H9 (cell line): Measurements from ENCODE around the gene MPST. TPM values are rescaled to one million over a fixed set of nuclear protein-coding genes. Genes with fewer than 3 reads are reported as not detected.
"Not testable (repeated sequence)": the region's sequence is repeated elsewhere in the genome, so short reads cannot be mapped to it uniquely, and the experiment has no call there.

Experiments used
- DNase-seq: peaks from one replicate; pipeline ENCODE4 v3.0.0-alpha.2; 2017
- H2AFZ ChIP-seq: one replicate; pipeline ENCODE4 v1.6.1; 2013; ENCODE audit warnings: mild to moderate bottlenecking, low read length, control low read depth, moderate library complexity
- H2AK5ac ChIP-seq: 2 replicates; pipeline ENCODE4 v1.6.1; 2013; ENCODE audit warnings: low read length, control low read depth, mixed read lengths; ENCODE audit not compliant: insufficient read length
- H2BK120ac ChIP-seq: one replicate; pipeline ENCODE4 v1.6.1; 2013; ENCODE audit warnings: low read depth, mild to moderate bottlenecking, low read length, control low read depth, inconsistent platforms; ENCODE audit not compliant: poor library complexity, severe bottlenecking
- H2BK12ac ChIP-seq: 2 replicates; pipeline ENCODE4 v1.6.1; 2013; ENCODE audit warnings: low read length, control low read depth, mixed read lengths, low read depth; ENCODE audit not compliant: insufficient read length
- H2BK15ac ChIP-seq: 2 replicates; pipeline ENCODE4 v1.6.1; 2013; ENCODE audit warnings: low read depth, low read length, control low read depth
- H2BK20ac ChIP-seq: one replicate; pipeline ENCODE4 v1.6.1; 2013; ENCODE audit warnings: low read depth, mild to moderate bottlenecking, low read length, control low read depth, inconsistent platforms; ENCODE audit not compliant: poor library complexity, severe bottlenecking
- H2BK5ac ChIP-seq: 2 replicates; pipeline ENCODE4 v1.6.1; 2013; ENCODE audit warnings: low read length, control low read depth, mixed read lengths; ENCODE audit not compliant: insufficient read length
- H3K14ac ChIP-seq: 2 replicates; pipeline ENCODE4 v1.6.1; 2013; ENCODE audit warnings: low read length, control low read depth; ENCODE audit not compliant: insufficient read depth
- H3K18ac ChIP-seq: 2 replicates; pipeline ENCODE4 v1.6.1; 2013; ENCODE audit warnings: low read depth, mild to moderate bottlenecking, mixed read lengths, low read length, control low read depth; ENCODE audit not compliant: insufficient read length
- H3K23ac ChIP-seq: 2 replicates; pipeline ENCODE4 v1.6.1; 2013; ENCODE audit warnings: low read length, control low read depth, mixed read lengths, low read depth; ENCODE audit not compliant: insufficient read length
- H3K23me2 ChIP-seq: 2 replicates; pipeline ENCODE4 v1.6.1; 2013; ENCODE audit warnings: low read depth, mild to moderate bottlenecking, mixed read lengths, low read length, control low read depth; ENCODE audit not compliant: insufficient read length, poor library complexity, severe bottlenecking
- H3K27ac ChIP-seq: 2 replicates; pipeline ENCODE4 v1.5.1; 2013; ENCODE audit warnings: low read length, control low read depth, mixed read lengths, low read depth; ENCODE audit not compliant: insufficient read length
- H3K27me3 ChIP-seq: 2 replicates; pipeline ENCODE4 v1.6.1; 2013; ENCODE audit warnings: low read length, control low read depth, inconsistent platforms; ENCODE audit not compliant: insufficient read depth
- H3K4ac ChIP-seq: 2 replicates; pipeline ENCODE4 v1.6.1; 2013; ENCODE audit warnings: low read depth, mild to moderate bottlenecking, control low read depth, inconsistent platforms, low read length, moderate library complexity
- H3K4me1 ChIP-seq: 2 replicates; pipeline ENCODE4 v1.6.1; 2013; ENCODE audit warnings: low read length, control low read depth, inconsistent platforms; ENCODE audit not compliant: insufficient read depth
- H3K4me2 ChIP-seq: 2 replicates; pipeline ENCODE4 v1.6.1; 2013; ENCODE audit warnings: low read length, control low read depth, mixed read lengths; ENCODE audit not compliant: insufficient read length, insufficient read depth
- H3K56ac ChIP-seq: 2 replicates; pipeline ENCODE4 v1.6.1; 2013; ENCODE audit warnings: low read depth, mild to moderate bottlenecking, mixed read lengths, low read length, control low read depth; ENCODE audit not compliant: insufficient read length
- H3K79me1 ChIP-seq: 2 replicates; pipeline ENCODE4 v1.6.1; 2013; ENCODE audit warnings: low read depth, mild to moderate bottlenecking, moderate library complexity, low read length, control low read depth, inconsistent platforms; ENCODE audit not compliant: insufficient read depth, poor library complexity, severe bottlenecking
- H3K79me2 ChIP-seq: 2 replicates; pipeline ENCODE4 v1.6.1; 2013; ENCODE audit warnings: low read length, control low read depth, inconsistent platforms; ENCODE audit not compliant: insufficient read depth
- H3K9ac ChIP-seq: 2 replicates; pipeline ENCODE4 v1.6.1; 2013; ENCODE audit warnings: low read length, control low read depth, mixed read lengths; ENCODE audit not compliant: insufficient read length; ENCODE audit errors: extremely low read depth
- H3K9me3 ChIP-seq: one replicate; pipeline ENCODE4 v1.6.1; 2013; ENCODE audit warnings: low read depth, low read length, inconsistent platforms; ENCODE audit not compliant: control insufficient read depth
- H3T11ph ChIP-seq: one replicate; pipeline ENCODE4 v1.6.1; 2013; ENCODE audit warnings: mild to moderate bottlenecking, low read length, control low read depth, inconsistent platforms
- H4K20me1 ChIP-seq: one replicate; pipeline ENCODE4 v1.6.1; 2013; ENCODE audit not compliant: control insufficient read depth, insufficient read length, insufficient read depth
- H4K5ac ChIP-seq: 2 replicates; pipeline ENCODE4 v1.6.1; 2013; ENCODE audit warnings: low read depth, mild to moderate bottlenecking, mixed read lengths, low read length, control low read depth; ENCODE audit not compliant: insufficient read length
- H4K8ac ChIP-seq: replicated peaks from 2 replicates; pipeline ENCODE4 v1.6.1; 2013; ENCODE audit warnings: low read length, control low read depth, mixed read lengths, low read depth; ENCODE audit not compliant: insufficient read length
- H4K91ac ChIP-seq: 2 replicates; pipeline ENCODE4 v1.6.1; 2013; ENCODE audit warnings: low read depth, mild to moderate bottlenecking, moderate library complexity, mixed read lengths, low read length, control low read depth; ENCODE audit not compliant: insufficient read length
- H3K27ac Mint-ChIP-seq, 3 experiments: 2 replicates in 2 of 3; 3 replicates in 1 of 3; pipeline ENCODE4 v1.8.0; 2020 to 2021; ENCODE audit warnings: mixed read lengths in 3 of 3, mild to moderate bottlenecking in 1 of 3, moderate library complexity in 1 of 3
- H3K27me3 Mint-ChIP-seq: 2 replicates; pipeline ENCODE4 v1.8.0; 2021; ENCODE audit warnings: low read depth, mild to moderate bottlenecking, moderate library complexity, mixed read lengths
- H3K36me3 Mint-ChIP-seq, 3 experiments: 2 replicates in 2 of 3; 3 replicates in 1 of 3; pipeline ENCODE4 v1.8.0; 2020 to 2021; ENCODE audit warnings: low read depth in 3 of 3, mixed read lengths in 3 of 3; ENCODE audit not compliant: insufficient read depth in 1 of 3
- H3K4me1 Mint-ChIP-seq, 2 experiments: 2 replicates each; pipeline ENCODE4 v1.8.0; 2020; ENCODE audit warnings: mixed read lengths in 2 of 2
- H3K4me3 Mint-ChIP-seq, 2 experiments: 2 replicates in 1 of 2; 3 replicates in 1 of 2; pipeline ENCODE4 v1.8.0; 2020 to 2021; ENCODE audit warnings: mild to moderate bottlenecking in 2 of 2, mixed read lengths in 2 of 2, moderate library complexity in 1 of 2
- H3K9me3 Mint-ChIP-seq, 2 experiments: 2 replicates in 1 of 2; 3 replicates in 1 of 2; pipeline ENCODE4 v1.8.0; 2020; ENCODE audit warnings: mild to moderate bottlenecking in 2 of 2, mixed read lengths in 2 of 2, moderate library complexity in 1 of 2
- CTCF ChIP-seq: fragments of 200-600 bp; sonication (generic); conservative IDR thresholded peaks from 3 replicates; pipeline ENCODE4 v1.8.0; 2021; ENCODE audit warnings: antibody characterized with exemption, mild to moderate bottlenecking
- WGBS: extraction: QIAGEN DNeasy Blood & Tissue Kit; methylation state at CpG from one replicate; pipeline ENCODE4 v1.1.7; 2013; ENCODE audit warnings: missing lambda C conversion rate, low lambda C conversion rate, mixed read lengths; ENCODE audit not compliant: insufficient read length; ENCODE audit errors: extremely low coverage; 5-methylcytosine and 5-hydroxymethylcytosine counted together
- total RNA-seq: library from RNA; stranded (reverse); gene quantifications from 2 replicates; pipeline ENCODE4 v1.2.1, GENCODE V29; 2021

Gene MPST
- total RNA-seq, 1 experiment from 2014 or later = 70.5 TPM

DNA sequence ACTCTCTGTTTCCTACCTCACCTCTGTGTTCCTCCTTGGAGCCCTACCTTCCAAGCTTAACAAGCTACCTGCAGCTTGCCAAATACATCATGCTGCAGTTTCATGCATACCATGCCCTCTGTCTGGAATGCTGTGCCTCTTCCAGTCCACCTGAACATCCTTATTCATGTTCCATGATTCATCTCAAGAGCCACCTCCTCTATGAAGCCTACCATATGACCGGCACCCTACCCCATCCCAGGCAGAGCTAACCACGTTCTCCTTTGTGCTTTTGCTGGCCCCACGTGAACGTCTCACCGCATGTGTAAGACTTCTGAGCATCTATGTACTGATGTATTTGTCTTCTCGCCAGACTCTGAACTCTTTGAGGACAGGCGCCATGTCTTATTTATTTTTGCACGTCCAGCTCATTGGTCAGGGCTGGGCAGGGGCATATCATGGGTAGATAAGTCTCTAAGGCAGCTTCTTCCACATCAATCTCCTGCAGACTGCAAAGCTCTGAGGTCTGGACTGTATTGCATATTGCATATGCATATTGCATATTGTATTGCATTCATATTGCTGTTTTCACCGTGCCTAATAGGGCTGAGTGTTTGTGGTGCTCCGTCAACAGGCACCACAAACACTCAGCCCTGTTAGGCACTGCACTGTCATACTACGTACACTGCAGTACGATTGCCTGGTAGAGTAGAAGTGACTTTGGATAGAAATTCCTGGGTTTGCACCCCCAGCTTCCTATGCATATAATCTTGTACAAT lies 31.3 kb upstream of the MPST start:
- no peak overlapping the region for H3K56ac ChIP-seq
- H3K79me1 ChIP-seq = no peaks in the 10 kb centered on the region
- H3K4me1 ChIP-seq = no peaks in the 10 kb centered on the region
- no peaks in the 10 kb centered on the region for H4K20me1 ChIP-seq
- no peak overlapping the region for H2BK12ac ChIP-seq
- no peak overlapping the region for H3T11ph ChIP-seq
- H3K9ac ChIP-seq = no peak overlapping the region
- H4K8ac ChIP-seq = no peak overlapping the region
- H3K23ac ChIP-seq = no peak overlapping the region
- Mint-ChIP-seq H3K27ac (no peak overlapping the region), H3K27me3 (peaks cover 65% of the 10 kb centered on the region), H3K4me3 (no peak overlapping the region), H3K4me1 (no peaks in the 10 kb centered on the region), H3K9me3 (peaks cover 15 to 16% of the 10 kb centered on the region in 2 experiments), H3K36me3 (peaks cover 4 to 6% (median 5%) of the 10 kb centered on the region in 3 experiments; a peak in 4 of 7 replicates)
- H2BK15ac ChIP-seq = no peak overlapping the region
- no peak overlapping the region for H2AK5ac ChIP-seq
- WGBS = no CpG with 5 or more reads among the region's 12 CpGs
- H3K79me2 ChIP-seq = no peaks in the 10 kb centered on the region
- H4K91ac ChIP-seq = no peak overlapping the region
- H2BK120ac ChIP-seq = no peak overlapping the region
- DNase-seq = no peak
- no peak overlapping the region for H3K4ac ChIP-seq
- no peak overlapping the region for H2AFZ ChIP-seq
- H3K18ac ChIP-seq = no peak overlapping the region
- H3K9me3 ChIP-seq = peaks cover 7% of the 10 kb centered on the region
- no peak for TF ChIP-seq CTCF
- H3K23me2 ChIP-seq = no peaks in the 10 kb centered on the region
- no peak overlapping the region for H3K14ac ChIP-seq
- no peak overlapping the region for H2BK5ac ChIP-seq
- H3K27me3 ChIP-seq = no peaks in the 10 kb centered on the region; the same call in 1 of the 2 replicates
- no peak overlapping the region for H3K4me2 ChIP-seq
- H2BK20ac ChIP-seq = no peak overlapping the region
- H3K27ac ChIP-seq = no peak overlapping the region
- no peak overlapping the region for H4K5ac ChIP-seq

DNA sequence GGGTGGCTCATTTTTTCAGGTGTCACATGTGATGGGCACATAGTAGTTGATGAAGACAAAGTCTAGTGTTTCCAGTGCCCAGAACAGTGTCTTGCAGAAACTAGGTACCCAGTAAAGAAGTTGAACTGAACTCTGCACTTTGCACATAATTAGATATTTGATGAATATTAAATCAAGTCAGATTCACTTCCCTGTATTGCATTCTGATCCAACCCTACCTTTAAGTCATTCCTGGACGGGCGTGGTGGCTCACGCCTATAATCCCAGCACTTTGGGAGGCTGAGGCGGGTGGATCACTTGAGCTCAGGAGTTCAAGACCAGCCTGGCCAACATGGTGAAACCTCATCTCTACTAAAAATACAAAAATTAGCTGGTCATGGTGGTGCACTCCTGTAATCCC lies 30.5 kb upstream of the MPST start:
- not testable (repeated sequence) for H2BK20ac ChIP-seq, H3K9me3 ChIP-seq, H2BK12ac ChIP-seq, H3K4me3 Mint-ChIP-seq, H3K23me2 ChIP-seq, H3K4ac ChIP-seq, H2BK5ac ChIP-seq, H2BK15ac ChIP-seq, H4K8ac ChIP-seq, H3K27ac ChIP-seq, H3K4me2 ChIP-seq, H3K56ac ChIP-seq, H3K23ac ChIP-seq, H3K9ac ChIP-seq, DNase-seq, H3K27me3 ChIP-seq, H3K4me1 Mint-ChIP-seq, H3K79me1 ChIP-seq, H3K14ac ChIP-seq, H2AFZ ChIP-seq, H3K4me1 ChIP-seq, H3K27ac Mint-ChIP-seq, H3K36me3 Mint-ChIP-seq, H2AK5ac ChIP-seq, H3K18ac ChIP-seq, H4K20me1 ChIP-seq, H3K79me2 ChIP-seq, H2BK120ac ChIP-seq, H4K91ac ChIP-seq, H3T11ph ChIP-seq, H4K5ac ChIP-seq
- H3K9me3 Mint-ChIP-seq = peaks cover 15 to 16% of the 10 kb centered on the region in 2 experiments
- WGBS = no CpG with 5 or more reads among the region's 4 CpGs
- H3K27me3 Mint-ChIP-seq = peaks cover 62% of the 10 kb centered on the region
